ENCODE measurements around the gene OR6S1.

Gene OR6S1, protein sequence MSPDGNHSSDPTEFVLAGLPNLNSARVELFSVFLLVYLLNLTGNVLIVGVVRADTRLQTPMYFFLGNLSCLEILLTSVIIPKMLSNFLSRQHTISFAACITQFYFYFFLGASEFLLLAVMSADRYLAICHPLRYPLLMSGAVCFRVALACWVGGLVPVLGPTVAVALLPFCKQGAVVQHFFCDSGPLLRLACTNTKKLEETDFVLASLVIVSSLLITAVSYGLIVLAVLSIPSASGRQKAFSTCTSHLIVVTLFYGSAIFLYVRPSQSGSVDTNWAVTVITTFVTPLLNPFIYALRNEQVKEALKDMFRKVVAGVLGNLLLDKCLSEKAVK

DNA sequence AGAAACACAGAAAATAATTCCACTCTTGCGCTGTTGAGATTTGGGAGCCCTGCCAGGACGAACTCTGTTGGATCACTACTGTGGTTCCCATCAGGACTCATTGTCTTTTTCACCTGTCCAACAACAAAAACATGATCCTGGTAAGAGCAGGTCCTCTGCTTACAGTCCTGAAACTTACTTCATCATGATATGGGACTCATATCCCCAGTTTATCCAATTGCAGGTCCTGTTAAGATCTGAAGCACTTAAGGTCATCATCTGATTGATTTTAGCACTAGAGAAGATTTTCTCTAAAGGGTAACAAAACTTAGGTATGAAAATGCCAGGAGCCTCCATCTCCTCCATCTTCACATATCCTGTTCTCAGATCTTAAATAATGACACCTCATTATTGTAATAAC lies at the start of gene OR6S1:
Gene OR6S1 (minus strand): TSS at position 101 of the 400 bp plus-strand sequence. CDS start 0 bp downstream, at position 101.
- ATAC-seq (no peak), DNase-seq (no peak)

DNA sequence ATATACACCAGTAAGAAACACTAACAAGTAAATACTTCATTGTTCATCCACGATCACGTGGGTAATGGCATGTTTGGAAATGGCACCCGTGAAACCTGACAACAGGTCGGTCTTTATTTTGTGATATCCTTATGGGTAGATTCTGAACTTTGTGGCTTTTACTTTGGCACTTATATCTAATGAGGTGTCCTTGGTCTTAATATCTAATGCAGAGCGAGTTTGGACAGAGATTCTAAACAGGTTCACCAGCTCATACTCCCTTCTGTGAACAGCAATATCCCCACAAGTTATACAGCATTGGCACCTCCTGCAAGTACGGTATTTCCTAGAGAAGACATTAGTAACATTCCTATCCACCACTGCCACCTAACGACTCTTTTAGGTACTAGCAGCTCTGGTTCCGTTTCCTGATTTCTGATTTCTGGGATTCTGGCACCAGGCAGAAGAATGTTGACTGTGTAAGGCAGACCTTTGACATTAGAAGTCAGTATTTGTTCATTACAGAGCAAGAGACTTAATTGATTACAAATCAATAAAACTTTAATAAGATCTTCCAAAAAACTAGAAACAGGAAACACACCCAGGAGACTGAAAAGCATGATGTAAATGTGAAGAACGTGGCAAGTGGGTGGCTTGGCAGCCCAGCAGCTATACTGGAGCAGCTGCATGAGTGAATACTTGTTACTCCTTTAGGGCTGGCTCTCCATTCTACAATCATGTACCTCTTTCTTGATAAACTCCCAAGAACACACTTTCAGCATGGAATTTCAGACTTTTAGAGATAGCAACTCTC lies 49.6 kb upstream of the OR6S1 start:
- DNase-seq, result peak; percentile 37
- peak; percentile 77 for ATAC-seq

DNA sequence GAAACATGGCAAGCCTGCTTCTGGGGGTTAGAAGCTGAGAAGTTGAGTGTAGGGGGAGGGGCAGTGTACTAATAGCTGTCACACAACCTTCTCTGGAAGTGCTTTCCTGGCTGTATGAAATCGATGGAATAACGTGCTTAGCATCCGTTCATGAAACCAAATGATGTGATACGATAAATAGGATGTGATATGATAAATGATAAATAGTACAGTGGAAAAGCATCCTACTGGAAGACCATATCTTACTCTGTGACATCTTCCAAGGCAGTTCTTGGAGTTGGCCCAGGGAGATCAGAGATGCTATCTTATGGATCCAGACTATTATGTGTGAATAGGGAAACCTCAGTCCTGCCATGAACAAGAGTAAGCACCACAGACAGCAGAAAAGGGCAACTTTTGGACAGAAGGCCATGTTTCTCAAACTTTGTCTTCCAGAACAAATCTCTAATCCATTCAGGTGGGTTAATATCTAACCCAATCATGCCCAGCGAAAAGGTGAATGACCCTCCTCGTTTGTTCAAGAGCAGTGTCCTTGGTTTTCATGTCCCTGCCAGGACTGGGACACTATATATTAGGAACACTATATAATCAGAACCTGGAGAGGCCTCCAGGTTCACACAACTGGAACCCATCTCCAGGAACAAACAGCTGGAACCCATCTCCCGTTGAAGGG lies 46.8 kb upstream of the OR6S1 start, which contains the start of gene ANG:
Gene ANG (plus strand): TSS at position 598 of the 673 bp plus-strand sequence. CDS start 4,801 bp downstream, outside the sequence.
- ATAC-seq (no peak), DNase-seq (no peak)

DNA sequence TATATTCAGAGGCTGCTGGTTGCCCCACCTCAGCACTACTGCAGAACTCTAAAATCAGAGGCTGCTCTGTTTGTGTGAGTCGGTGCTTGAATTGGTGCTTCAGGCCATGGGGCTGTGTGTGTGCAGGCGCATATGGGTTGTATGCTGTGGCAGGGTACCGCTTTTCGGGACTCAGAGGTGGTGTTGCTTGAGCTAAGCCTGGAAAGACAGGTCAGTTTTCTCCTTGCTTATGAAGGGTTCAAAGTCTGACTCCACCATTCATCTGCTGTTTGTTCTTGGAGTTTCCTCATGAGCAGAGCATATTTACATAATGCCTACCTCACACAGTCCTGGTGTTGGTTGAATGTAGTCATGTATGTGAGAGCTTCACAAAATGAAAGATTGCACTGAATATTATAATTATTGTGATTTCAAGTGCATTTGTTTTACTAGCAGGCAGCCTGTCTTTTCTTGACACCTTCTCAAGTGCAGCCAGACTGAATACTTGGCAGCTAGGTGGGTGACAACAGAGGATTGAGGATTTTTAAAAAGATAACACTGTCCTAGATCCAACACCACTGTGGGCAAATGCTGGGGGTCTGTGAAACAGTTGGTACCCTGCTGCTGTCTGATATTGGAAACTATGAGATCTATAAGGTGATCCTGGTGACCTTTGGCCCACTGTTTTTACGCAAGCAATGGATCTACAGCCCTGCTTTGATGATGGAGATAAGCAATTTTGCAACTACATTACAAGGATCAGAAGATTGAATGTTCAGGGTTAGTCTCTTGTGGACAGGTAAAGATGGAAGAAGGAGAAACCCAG lies 46.1 kb upstream of the OR6S1 start:
- DNase-seq, result no peak
- ATAC-seq, result no peak

DNA sequence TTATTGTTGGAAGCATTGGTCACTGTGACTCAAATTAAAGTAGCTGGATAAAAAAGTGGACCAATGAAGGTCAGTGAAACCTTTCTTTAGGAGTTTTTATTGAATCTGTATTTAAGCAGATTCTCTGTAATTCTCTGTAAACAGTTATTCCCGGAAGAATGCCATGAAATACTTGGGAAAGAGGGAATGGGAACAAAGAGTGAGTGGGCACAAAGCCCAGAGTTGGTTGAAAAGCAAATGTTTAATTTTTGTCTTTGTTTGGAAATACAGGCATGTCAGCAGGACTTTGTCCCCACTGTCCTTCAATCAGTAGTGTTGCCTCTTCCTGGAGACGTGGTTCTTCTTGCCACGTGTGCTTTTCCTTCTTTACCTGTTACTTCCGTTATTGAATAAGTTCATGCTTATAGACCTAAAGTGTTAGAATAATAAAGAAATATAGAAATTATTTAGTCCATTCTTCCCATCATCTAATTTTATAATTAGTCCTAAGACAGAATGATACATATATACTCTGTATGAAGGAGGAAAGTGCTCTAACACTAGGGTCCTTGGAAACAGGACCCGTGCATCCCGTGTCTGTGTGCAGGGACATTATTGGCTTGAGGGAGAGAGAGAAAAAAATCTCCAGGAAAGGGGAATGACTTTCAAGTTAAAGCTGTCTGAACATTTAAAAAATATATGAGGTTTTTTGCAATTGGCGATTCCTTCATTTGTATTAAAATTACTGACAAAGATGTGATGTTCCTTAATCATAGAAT lies 45.1 kb upstream of the OR6S1 start:
- DNase-seq, result no peak
- no peak for ATAC-seq

DNA sequence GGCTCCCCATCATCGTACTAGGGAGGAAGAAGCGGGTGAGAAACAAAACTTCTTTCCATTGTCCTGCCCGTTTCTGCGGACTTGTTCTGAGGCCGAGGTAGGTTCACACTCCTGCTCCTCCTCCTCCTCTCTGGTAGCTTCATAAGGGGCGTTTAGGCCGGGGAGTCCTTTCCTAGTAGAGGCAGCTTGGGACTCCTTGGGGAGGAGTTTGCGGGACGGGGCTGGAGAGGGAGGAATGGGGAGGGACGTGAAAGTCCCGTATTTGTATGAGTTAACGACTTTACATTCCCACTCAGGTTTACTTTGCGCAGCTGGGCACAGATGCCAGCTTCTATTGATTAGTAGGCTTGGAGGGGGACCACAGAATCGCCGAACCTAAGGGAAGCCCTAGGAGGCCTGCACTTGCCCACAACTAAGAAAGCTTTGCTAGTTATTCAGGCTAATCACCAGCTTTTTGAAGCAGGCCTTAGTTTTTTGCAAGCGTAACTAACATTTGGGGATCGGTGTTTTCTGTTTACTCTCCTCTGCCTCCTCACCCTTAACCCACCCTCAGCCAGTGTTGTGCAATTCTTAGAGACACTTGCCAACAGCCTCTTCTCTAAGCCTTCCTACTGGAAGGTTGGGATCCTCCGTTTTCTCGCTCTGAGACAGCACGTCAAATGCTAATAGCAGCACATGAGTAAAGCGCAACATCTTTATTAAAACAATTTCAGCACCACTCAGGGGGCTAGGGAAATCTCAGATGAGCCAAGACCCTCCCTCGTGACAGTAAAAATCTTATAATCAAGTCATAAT lies 43.4 kb upstream of the OR6S1 start:
- DNase-seq, result no peak
- ATAC-seq, result no peak

DNA sequence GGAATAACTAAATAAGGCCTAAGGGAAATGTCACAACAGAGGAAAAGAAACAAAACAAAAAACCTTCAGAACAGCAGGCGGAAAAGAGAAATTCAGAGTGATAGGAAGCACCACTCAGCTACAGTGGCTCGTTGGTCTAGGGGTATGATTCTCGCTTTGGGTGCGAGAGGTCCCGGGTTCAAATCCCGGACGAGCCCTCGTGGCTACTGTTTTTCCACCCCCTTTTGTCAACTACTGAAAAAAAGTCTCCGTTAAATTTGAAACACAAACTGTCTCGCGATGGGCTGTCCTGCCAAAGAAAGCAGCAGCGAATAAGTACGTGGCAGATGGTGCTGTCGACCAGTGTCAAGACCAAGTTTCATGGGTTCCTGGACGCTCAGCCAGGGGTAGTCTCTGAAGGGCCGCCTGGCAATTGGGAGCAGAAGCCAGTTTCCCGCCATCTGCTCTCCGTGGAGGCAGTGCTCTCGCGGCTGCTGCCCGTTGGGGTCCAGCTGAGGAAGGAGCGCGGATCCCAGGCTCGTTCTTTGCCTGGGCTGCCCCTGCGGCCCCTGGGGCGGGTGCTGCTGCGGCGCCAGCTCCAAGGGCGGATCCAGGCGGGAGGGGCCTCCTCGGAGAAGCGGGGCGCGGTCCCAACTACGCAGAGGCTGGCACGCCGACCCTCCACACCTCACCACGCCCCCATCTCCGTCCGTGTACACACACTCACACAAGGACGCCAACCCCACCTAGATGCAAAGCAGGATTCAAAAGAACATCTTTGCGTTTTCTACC lies 42.6 kb upstream of the OR6S1 start, which contains the start of gene RNASE4:
Gene RNASE4 (plus strand): TSS at position 670 of the 771 bp plus-strand sequence. CDS start 14,812 bp downstream, outside the sequence.
- peak; percentile 82 for DNase-seq

DNA sequence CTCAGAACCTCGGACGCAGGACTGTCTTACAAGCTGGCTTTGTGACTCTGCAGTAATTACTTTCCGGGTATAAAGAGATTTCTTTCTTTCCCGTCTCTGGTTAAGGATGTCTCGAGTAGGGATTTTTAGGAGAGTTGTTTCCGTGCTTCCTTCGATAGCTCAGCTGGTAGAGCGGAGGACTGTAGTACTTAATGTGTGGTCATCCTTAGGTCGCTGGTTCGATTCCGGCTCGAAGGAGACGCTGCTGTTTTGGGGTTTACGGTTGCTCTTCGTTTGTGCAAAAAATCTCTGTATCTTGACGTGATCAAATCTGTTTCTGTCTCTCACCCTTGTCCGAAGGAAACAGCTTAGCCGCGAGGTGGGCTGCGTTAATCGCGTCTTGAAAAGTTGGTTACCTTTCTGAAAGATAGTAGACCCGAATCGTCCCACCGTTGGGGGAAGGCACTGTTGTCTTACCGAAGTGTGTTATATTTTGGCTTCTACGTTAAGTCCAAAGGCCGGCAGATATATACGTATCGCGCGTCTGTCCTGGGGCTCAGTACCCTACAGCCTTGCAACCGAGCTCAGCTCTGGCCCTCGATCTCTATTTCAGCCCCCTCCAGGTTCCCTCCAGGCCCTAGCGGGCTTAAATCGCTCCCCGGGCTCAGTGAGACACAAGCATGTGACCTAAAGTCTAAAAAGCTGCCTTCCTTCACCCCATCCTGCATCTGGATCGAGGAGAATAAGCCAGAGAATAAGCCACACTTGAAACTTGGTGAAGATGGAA lies 41.8 kb upstream of the OR6S1 start:
- DNase-seq (peak; percentile 87), ATAC-seq (peak; percentile 64)

More for the DNA sequence above, 42.6 kb upstream of the OR6S1 start, which contains the start of gene RNASE4:
- ATAC-seq, result peak; percentile 34

DNA sequence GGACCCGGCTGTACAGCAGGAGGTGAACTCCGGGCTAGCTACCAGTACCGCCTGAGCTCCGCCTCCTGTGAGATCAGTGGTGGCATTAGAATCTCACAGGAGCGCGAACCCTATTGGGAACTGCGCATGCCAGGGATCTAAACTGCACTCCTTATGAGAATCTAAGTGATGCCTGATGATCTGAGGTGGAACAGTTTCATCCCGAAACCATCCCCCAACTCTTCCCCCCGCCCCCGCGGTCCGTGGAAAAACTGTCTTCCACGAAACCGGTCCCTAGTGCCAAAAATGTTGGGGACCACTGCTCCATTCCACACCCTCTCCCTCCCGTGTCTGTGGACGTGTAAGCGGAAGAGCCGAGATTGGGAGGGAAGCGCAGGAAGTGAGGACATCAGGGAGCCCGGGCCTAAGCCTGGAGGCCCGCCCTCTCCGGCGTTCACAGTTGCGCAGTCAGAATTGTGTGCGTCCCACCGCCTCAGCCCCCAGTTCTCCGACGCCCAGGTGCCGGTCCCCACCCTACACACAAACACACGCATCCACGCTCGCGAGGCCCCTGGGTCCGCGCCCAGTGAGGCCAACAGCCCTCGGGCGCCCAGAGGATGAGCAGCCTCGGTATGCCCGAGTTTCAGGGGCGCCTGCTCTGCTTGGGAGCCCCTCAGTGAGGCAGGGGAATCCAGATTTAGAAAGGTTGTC lies 41.1 kb upstream of the OR6S1 start:
- ATAC-seq (peak; percentile 69), DNase-seq (peak; percentile 81)

DNA sequence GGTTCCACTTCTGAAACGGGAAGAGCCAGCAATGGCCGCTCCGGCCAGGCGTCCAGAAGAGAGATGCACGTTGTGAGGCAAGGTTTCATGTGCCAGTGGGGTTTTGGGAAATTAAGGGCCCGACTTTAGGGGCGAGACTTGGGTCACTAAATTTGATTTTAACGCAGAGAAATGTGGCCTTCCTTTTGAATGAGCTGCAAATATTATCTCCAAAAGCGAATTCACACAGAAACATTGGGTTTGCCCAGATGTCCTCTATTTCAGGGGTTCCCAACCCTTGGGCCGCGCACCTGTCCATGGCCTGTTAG lies 40.6 kb upstream of the OR6S1 start:
- no peak for ATAC-seq
- DNase-seq, result no peak

DNA sequence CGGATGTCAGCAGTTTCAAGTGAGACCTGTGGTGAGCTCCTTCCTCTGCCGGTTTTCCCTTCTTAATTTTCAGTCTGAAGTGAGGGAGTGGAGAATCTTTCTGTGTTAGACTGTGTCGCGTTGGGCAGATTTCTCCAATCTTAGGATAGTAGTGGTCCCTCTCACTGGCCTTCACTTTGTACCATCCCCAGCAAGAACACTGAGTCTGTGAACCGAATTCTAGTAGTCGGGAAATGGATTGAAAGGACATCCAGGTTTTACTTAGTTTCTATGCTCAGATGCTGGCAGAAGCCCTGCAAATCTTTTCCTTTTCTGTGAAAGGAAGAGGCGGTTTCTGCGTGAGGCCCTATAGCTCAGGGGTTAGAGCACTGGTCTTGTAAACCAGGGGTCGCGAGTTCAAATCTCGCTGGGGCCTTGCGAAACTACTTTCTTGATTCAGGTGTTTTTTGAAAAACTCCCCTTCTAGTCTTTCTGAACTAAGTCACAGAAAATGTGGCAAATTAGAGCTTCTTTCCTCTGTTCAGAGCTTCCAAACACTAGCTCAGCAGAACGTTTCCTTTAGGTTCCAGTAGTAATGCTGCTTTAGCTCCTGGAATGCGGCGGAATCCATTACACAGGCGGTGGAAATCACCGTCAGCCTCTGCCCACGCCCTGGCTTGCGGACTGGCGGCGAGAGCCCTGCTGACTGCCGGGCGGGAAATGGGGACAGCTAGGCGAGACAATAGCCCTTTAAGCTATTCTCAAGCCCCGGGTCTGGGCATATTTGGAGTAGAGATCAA lies 40.0 kb upstream of the OR6S1 start:
- DNase-seq (peak; percentile 86), ATAC-seq (peak; percentile 11)

DNA sequence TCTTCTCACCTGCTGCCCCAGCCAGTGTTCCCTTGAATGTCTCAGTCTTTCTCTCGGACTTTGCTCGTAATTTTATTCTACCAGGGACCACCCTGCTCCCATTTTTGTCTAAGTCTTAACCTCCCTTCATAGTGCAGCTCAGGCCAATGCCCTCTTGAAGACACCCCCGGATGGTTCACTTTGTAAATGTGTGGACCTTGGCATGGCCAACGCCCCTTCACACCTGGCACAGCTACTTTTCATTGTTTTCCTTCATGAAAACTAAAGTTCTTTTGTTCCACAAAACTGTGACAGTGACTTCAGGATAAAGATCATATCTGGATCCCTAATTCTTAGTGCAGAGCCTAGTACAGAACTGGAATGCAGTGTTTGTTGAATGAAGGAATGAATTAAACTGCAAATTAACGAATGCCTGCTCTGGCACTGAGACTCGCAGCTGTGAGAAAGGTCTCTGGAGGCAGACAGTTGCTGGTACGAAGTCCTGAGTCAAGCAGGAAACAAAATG lies 39.4 kb upstream of the OR6S1 start:
- no peak for ATAC-seq
- peak; percentile 60 for DNase-seq

DNA sequence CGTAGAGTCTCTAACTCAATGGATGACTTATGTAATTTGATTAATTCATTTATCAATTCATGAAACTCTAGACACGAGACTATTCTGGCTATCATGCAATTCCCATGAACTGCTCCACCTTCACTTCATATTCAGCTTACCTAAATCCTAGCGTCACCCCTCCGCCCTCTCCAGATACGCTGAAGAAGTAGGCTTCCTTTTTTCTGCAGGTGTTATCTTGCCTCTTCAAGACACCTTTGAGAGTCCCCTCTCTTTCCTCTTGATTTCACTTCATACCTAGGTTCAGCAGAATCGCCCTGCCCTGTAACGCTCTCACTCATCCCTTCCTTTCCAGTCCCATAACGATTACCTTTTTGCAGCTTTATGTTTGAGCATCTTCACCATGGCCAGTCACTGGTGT lies 38.9 kb upstream of the OR6S1 start:
- DNase-seq (no peak), ATAC-seq (no peak)

DNA sequence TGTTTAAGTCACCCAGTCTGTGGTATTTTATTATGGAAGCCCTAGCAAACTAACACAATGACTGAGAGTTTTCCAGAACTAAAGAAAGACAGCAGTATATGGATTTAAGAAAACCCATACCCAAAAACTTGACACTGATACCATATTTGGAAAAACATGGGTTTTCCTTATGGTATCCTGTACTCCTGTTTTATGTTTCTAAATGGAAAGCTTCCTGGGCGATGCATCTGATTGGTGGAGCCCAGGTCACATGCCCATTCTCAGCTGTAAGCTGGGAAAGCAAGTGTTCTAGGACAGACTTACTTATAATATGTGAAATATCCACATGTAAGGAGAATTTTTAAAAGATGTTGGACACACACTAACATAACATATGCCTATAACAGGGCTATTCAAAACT lies 38.4 kb upstream of the OR6S1 start:
- ATAC-seq, result no peak
- no peak for DNase-seq

DNA sequence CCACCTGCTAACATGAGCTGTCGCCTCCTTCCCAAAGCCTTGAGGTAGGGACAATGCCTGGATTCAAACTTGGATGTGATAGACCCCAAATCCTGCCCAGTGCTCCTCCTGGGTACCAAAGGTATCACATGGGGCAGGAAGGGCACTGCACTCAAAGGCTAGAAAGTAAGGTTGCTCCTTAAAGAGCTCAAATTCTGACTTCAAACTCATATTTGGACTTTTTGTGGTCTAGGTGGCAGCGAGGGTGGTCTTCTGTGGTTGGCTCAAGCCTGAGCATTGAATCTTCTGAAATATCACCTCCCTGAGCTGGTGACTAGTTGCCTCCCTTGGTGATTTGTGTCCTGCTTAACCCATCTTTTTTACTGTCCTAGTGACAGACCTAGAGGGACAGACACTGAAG lies 34.6 kb upstream of the OR6S1 start:
- DNase-seq (no peak), ATAC-seq (no peak)

DNA sequence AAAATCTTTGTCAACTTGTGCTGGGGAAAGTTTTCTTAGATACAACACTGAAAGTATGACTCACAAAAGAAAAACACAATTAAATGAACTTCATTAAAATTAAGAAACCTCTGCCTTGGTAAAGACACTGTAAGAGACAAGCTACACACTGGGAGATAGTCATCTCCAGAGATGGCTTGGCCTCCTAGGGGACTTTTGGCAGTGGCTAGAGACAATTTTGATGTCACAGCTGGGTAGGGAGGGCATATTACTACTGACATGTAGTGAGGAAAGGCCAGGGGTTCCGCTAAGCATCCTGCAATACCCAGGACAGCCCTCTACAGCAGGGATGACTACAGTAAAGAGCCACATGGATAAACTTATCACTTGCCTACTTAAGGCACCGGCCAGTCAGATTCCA lies 34.2 kb upstream of the OR6S1 start:
- DNase-seq (no peak), ATAC-seq (peak; percentile 88)

Data from stimulated activated naive CD8-positive, alpha-beta T cell treated with anti-CD3 and anti-CD28 coated beads, Interleukin-15, Interleukin-2, amounts not matched to agents 100 U/mL and 50 U/mL, for 24 hours (primary cell).